Activated CD4-positive, alpha-beta T cell treated with anti-CD3 and anti-CD28 coated beads, Interleukin-10, Interleukin-2, amounts not matched to agents 100 ng/mL and 50 ng/mL, durations not matched to agents 16 hours and 8 hours (primary cell): ENCODE results near the gene KRT7.
"Not testable (repeated sequence)": the region's sequence is repeated elsewhere in the genome, so short reads cannot be mapped to it uniquely, and the experiment has no call there.

ENCODE experiments used
- DNase-seq: peaks from one replicate; pipeline ENCODE4 v3.0.0-alpha.2; 2020

Gene KRT7

GRCh38 chr12:52231305-52232202 is 1.5 kb upstream of the KRT7 start:
- no peak for DNase-seq

DNA sequence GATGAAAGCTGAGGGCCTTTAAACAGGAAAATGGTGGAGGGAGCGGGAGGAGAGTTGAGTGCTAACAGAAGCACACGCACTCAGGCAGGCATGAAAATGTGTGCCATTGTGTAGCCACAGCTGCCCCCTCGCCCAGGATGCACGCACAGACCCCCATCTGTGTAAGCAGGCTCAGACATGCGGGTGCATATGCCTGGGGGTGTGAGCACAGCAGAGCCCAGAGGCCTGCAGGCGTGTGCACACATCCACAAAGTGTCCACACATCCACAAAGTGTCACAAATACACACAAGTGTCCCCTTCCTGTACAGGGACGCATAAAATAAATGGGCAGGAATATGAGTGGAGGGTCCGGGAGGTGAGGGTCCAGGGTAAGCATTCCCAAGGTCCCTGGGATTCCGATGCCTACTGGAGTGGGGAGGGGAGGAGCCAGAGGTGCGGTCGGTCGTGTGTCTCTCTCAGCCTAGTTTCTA is 805 bp upstream of the KRT7 start:
- no peak for DNase-seq

DNA sequence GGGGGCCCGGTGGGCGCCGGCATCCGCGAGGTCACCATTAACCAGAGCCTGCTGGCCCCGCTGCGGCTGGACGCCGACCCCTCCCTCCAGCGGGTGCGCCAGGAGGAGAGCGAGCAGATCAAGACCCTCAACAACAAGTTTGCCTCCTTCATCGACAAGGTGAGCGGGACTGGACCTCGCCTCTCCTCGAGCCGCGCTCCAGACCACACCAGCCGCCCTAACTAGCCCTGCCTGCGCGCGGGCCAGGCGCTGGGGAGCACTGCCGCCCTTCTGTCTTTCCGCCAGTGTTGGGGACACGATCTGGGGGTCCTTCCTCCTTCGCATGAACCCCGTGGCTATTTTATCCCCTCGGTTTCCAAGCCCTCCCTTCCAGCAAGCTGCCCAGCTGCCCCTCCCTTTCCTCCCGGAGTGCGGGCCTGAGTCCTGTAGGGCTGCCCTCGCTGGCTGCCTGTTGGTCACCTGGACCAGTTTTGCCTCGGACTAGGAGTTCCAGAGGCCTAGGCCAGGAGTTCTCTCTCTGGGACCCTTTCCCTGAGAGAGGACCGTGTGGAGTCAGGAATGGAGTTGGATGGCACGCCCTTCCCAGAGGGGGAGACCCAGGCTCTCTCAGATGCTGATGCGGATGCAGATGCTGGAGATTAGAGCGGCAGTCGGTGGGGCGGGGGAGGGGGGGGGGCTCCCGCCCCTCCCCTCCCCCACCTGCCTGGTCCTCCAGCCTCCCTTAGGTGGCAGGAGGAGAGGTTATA is 592 bp downstream of the KRT7 start:
- DNase-seq: no peak

- DNase-seq: no peak
Measured at GRCh38 chr12:52234223-52234810, 1.3 kb downstream of the KRT7 start.

DNA sequence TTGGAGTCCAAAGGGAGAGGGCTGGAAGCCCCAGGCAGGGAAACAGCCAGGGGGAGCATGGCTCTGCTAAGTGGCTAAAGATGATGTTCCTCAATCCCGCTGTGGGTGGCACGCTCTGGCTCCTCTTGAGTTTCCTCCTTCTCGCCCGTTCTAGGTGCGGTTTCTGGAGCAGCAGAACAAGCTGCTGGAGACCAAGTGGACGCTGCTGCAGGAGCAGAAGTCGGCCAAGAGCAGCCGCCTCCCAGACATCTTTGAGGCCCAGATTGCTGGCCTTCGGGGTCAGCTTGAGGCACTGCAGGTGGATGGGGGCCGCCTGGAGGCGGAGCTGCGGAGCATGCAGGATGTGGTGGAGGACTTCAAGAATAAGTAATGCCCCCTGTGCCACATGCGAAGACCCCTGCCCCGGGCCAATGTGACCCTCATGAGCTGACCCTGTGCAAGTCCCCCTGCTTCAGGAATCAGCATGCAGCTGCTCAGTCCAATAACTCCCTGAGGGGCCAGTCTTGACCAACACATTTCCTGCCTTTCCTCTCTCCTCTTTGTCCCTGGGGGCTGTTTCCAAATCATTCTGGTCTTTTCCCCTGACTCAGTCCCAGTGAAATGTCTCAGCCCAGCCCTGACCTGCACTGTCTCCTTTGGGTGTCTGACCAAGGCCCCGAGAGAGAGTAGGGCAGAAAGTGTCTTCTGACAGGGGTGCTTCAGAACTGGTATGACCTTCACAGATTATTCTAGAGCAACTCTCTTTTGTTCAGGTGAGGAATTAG is 2.1 kb downstream of the KRT7 start:
- DNase-seq: no peak

GRCh38 chr12:52235822-52236361 is 2.8 kb downstream of the KRT7 start:
- no peak for DNase-seq

DNA sequence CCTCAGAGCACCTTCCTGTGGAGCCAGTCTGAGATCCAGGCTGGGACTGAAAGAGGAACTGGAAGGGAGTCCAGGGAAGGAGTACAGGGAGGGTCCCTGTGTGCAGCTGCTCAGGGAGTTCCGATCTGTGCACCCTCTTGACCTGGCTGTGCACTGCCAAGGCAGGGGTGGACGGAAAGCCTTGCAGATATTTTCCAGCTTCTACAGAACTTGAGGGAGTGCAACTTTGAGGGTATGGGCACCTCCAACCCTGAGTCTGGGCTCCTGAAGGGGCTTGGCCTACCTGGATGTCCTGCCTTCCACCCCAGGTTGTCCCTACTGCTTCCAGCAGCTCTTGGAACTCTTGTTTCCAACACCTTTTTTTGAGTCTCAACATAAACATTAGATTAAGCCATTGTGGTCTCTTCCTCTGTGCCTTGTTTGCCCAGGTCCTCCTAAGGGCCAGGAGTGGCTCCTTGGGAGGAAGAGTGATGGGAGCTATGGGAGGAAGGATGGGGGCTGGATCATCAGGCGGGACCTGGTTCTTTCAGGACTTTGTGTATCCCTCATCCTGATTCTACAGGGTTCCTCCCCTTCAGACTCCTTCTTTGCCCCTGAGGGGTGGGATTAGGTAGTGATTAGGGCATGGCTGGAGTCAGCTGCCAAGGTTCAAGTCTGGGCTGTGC is 3.5 kb downstream of the KRT7 start:
- no peak for DNase-seq

DNA sequence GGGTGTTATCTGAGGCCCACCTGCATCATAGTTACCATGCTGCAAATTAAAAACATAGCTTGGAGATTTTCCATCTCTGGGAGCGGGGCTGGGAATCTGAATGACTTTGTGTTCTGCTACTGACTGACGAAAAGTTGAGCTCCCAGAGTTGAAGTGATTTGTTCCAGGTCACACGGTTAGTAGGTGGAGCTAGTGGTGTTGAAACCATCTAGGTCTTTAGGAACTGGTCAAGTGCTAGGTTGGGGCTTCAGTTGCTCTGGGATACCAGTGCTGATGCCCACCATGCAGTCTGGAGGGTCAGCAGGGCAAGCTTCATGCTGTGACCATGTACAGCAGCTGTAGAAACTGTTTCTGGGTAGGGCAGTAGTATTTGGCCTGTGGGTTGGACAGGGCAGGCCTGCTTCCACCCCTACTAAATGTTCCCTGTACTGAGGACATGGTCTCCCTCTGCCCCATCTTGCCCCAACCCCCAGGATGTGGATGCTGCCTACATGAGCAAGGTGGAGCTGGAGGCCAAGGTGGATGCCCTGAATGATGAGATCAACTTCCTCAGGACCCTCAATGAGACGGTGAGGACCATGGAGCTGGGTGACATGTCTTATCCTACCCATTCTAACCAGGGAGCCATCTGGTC is 5.3 kb downstream of the KRT7 start:
- DNase-seq: no peak

DNA sequence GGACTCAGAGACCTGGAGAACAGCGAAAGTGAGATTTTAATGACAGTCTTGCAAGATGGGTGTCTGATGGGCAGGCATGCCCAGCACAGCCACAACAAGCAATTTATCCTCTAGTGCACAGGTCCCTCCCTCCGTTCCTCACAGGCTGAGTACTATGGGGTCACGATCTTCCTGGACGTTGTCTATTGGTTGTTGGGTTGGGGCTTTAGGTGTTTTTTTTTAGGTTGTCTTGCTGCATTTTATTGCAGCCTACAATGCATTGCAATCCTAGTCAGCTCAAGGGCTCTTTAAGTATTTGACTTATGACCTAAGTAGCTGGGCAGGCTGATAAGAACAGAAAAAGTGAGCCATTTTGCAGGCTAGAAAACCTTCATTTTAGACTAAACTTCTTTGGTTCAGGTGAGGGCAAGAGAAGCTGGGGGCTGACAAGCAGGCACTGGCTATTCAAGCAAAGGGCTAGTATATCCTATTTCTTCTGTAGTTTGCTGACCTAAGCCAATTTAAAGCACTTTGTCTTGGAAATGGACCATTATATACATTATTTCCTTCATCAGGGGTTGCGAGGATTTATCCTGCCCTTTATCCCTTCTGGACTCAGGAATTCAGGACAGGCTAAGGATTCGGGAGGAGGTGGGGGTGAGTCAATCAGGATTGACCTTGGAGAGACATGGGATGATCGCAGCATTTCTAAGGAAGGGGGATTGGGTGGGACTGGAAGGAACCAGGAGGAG is 6.0 kb downstream of the KRT7 start:
- DNase-seq: no peak

DNA sequence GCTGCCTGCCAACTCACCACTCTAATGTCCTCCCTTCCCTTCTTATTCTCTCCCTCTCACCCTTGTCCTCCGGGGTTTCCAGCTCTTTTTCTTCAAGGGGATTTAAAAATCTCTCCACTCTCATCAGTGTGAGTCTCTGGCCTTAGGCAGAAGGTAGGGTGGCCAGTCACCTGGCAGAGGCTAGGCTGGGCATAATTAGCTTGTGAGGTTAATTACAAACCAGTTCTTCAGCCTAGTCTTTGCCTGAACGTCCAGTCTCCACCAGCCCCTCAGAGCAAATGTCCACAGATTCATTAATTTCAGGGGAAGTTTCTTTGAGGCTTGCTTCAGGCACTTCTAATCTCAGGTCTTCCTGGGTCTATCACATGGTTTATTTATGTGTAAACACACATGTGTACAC is 6.7 kb downstream of the KRT7 start:
- DNase-seq: no peak

GRCh38 chr12:52240247-52240646 is 7.2 kb downstream of the KRT7 start:
- not testable (repeated sequence) for DNase-seq

DNA sequence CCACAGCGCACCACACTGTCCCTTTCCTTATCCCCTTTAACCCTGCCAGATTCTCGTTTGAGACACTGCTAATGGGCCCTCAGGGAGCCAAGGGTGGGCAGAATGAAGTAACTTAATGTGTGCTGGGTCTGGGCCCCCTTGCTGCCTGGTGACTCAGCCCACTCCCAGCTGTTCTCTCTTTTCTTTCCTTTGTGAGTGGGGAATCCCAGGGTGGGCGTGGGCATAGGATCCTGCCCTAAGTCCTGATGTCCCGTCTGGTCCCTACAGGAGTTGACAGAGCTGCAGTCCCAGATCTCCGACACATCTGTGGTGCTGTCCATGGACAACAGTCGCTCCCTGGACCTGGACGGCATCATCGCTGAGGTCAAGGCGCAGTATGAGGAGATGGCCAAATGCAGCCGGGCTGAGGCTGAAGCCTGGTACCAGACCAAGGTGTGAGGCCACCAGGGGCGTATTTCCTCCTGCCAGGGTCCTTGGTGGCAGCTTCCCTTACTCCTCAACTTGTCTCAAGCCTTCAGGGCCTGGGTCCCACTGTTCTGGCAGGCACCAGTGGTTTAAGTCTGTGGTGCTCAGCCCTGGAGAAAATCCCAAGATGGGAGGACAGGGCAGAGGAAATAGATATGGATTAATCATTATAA is 8.3 kb downstream of the KRT7 start:
- no peak for DNase-seq

- DNase-seq: no peak
Measured at GRCh38 chr12:52242442-52243258, 9.6 kb downstream of the KRT7 start.

DNA sequence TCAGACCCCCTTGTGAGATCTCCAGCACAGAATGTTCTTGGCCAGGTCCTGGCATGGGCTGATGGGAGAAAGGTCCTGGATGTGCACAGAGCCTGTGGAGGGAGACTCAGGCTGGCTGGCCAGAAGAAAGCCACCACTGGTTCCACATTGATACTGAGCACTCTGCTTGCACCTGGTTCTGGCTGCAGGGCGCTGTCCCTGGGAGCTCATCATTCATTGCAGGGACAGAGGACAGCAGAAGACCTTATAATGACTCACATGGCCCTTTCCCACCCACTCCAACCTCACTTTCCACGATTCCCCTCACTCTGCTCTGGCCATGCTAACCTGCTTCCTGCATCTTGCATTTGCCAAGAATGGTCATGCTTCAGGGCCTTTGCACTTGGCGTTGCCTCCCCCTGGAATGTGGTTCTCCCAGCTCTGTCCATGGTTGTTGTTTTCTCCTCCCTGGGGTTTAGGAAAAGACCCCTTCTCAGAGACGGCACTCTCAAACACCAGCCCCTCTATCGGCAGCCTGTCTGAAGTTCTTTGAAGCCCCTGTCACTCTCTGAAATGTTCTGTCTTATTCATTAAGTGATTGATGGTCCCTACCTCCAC is 10.3 kb downstream of the KRT7 start:
- no peak for DNase-seq

GRCh38 chr12:52243856-52244614 is 11.0 kb downstream of the KRT7 start:
- DNase-seq: peak; percentile 83

- no peak for DNase-seq
Measured at GRCh38 chr12:52244615-52244994, 11.6 kb downstream of the KRT7 start.

- no peak for DNase-seq
Measured at GRCh38 chr12:52245259-52245961, 12.4 kb downstream of the KRT7 start.
